HG02571 (cell line): Measurements from ENCODE around the gene RAP1A.

Source experiments
- ATAC-seq: cut with Tn5 transposase; IDR thresholded peaks from one replicate; pipeline ENCODE4 v1.9.1; 2021; ENCODE audit warnings: mild to moderate bottlenecking, moderate library complexity; ENCODE audit not compliant: unreplicated experiment

The RAP1A gene

DNA sequence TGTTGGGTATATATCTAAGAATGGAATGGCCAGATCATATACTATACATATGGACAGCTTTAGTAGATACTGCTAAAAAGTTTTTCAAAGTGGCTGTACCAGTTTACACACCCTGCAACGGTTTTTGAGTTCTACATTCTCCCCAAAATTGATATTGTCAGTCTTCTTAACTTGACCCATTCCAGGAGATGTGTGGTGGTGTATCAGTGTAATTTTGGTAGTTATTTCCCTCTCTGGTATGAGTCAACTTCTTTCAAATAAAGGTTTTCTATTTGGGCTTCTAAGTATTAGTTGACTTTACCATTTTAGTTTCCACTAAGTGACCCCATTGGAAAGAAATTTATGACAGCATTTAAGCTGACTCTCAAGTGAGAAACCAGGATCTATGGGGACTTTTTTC, 90.4 kb downstream of the RAP1A start:
- ATAC-seq: no peak

DNA sequence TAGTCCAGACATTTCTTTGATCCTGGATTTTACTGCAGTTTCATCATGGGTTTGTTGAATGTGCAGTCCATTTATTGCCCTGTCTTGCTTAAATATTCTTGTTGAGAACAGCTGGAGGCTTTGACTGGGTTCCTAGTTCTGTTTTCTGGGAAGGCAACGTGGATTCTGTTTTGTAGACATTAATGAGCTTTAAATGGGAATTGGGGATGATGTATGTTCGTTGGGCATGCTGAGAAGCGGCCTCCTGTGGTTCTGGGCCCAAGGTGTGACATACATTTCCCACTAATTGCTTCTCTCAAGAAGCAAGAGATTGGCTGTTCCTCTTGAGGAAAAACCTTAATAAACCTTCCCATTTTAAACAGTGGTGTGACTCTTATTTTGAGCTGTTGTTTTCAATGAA, 96.7 kb downstream of the RAP1A start:
- no peak for ATAC-seq

DNA sequence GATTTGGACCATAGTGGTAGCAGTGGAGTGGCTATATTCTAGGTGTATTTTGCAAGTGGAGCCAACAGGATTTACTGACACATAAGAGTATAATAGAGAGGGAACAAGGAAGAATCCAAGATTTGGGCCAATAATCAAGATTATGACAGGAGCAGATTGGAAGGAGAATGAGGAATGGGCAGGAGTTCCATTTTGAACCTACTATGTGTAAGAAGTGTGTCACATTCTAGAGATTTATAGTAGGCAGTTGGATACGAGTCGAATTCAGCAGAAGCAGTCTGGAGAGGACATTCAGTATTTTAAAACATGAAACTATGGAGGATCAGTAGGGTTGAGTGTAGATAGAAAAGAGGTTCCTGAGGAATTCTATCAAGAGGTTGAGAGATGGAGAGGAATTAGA, 97.9 kb downstream of the RAP1A start:
- ATAC-seq: no peak

DNA sequence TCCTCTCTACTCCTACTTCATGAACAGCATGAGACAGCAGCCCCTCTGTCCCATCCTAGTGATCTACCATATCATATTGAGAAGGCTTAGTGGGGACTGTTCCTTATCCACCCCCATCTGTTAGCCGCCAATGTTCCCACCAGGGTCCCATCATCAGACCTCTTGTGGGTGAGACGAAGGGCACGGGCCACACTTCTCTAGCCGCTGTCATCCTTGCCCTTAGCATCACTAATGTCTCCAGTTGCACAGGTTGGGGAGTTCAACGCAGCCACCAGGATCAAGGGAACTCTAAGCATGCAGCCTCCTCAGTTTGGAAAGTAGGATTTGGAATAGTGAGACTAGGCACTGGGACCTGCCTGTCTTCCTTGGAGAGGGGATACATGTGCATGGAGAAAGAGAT, 99.5 kb downstream of the RAP1A start:
- ATAC-seq: no peak

DNA sequence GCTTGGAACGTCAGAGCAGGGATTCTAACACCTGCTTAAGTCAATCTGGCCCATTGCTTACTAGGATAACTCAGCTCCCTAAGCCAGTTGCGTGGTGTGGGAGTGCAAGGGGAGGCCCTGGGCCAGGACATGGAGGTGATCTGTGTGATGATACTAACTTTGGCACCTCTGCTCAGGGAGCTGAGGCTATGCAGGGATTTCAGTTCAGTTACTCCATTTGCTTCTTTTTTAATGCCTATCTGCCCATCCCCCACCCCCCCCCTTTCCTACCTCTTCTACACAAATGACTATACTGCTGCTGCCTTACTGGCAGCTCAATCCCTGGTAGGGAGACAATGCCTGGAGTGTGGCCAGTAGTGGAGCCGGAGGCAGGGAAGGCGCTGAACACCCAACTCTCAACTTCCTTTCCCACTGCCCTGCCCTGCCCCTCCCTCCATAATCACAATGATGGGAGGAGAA, 100.1 kb downstream of the RAP1A start:
- ATAC-seq: no peak

DNA sequence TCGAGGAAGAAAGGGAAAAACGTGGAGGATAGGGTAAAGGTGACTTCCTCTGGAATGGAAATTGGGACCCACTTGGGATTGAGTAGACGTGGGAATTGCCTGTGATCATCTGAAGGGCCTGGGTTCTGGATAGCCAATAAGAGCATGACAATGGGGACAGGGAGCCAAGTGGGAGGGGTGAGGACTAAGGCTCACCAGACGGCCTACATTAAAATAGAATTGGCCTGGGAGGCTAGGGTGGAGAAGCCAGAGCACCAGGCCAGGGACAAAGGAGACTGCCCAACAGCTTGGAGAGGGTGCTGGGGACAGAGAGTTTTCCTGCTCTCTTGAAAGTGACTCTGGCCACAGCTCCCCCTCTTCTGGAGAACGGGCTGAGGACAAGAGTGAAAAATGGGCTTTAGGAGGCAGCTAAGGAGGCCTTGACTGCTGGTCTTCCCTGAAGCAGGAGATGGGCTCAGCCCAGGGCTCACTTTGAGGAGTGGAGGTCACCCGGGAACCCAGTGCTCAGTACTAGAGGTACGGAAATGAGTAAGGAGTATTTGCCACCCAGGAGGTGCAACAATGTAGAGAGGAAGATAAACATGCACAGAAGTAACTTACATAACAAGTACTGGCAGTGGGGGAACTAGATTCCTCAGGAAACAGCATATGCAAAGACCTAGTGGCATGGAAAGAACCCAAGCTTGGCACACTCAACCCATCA, 100.8 kb downstream of the RAP1A start:
- no peak for ATAC-seq

DNA sequence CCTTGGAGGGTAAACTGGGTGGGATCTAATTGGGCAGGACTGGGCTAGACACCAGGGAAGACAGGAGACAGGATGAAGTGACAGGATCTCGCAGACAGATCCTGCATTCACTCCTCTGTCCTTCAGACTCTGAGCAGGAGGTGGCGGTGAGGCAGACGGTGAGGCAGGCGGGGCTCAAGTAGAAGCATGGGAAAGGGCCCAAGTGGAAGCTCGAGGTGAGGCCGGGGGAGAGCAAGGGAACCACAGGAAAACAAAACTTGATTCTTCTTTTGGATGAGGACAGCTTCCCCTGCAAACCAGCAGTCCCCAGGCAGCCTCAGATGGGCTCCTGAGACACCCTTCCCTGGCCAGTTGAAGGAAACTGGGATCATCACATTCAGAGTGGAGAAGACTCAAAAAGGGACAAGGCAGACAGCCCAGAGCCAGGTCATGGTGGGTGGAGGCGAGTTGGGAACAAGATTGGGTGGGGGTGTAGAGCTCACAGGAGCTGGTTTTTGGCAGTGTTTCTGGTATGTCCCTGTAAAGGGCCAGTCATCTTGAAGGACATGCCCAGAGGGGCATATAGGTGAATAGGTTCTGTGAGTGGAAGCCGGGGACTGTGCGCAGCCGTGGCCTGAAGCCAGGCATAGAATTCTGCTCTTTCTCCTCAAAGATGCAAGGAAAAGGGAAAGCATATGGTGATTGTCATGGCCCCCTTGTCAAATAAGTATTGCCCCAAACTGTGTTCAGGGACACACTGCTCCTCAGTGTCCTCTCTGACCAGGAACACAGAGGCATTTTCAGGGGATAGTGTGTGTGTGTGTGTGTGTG, 101.6 kb downstream of the RAP1A start:
- no peak for ATAC-seq

DNA sequence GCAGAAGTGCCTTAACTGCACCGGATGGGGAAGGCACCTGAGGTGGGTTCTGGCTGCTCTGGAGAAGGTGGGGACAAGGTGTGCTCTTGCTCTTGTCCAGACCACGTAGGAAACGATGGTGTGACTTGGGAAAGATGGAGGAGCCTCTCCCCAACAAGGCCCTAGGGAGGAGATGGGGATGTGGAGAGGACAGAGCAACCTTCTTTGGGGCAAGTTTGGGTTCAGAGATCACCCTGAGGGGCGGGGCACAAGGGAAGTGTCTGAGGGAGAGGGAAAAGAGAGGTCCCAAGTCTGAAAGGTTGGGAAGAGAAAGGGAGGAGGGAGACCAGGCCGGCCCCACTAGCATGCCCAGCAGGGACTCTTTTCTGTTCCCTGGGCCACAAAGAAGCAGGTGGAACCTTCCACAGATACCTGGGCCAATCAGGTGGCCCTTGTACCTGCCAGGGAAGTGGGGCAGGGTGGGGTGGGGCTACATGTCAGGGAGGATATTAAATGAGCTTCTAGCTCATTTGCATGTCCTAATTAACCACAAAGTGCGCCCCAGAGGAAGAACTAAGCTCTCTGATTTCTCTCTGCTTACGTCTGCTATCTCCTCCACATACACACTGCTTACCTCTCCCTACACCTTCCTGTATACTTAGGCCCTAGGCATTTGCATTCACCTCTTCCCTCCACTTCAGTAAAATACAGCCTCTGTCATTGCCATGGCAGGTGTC, 103.7 kb downstream of the RAP1A start:
- ATAC-seq: no peak

DNA sequence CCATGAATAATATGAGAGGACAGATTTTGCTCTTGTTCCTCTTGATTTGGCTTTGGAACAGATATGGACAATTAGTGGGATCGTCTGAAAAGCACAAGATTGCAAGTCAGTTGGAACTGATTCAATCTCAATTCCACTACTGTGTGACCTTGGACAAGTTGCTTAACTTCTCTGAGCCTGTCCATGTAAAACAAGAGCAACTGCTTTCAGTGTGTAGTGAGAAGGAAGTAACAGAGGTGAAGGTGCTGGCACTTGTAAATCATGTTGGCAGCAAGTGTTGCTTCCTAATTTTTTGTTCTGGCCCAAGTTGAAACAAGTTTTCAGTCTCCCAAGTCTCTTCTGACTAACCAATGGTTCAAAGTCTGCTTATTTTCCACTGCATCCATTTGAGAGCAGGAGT, 104.3 kb downstream of the RAP1A start:
- ATAC-seq: no peak

DNA sequence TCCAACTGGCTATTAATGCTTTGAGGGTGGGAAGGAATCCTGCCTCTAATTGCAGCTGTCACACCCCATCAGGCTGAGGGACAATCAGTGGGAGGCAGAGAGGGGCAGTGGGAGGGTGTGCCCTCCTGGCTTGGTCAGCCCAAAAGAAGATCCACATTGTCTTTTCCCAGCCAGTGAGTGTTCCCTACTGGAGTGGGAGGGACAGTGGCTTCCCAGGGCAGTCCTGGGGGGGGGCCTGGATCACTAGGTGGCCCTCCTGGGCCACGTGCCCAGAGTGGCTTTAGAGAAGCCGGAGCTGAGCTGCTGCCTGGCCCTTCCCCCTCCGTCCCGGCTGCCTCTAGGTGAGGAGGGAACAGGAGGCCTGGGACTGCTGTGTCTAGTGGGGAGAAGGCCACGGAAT, 105.6 kb downstream of the RAP1A start:
- ATAC-seq: no peak

DNA sequence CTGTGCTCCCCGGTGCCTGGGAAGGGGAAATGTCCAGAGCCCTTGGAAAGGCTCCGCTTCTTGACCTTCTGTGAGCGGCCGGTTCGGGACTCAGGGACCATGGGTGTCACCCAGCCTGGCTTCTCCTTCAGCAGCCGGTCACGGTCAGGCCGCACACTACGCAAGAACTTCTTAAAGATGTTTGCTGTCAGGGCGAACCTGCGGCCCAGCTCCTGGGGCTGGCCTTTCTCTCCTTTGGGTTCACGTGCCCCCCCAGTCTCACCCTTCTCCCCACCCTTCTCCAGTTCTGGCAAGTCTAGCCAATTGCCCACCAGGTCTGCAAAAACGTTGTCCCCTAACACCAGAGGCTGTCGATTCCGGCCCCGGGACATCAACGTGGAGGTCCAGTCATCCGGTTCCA, 107.5 kb downstream of the RAP1A start:
- no peak for ATAC-seq

DNA sequence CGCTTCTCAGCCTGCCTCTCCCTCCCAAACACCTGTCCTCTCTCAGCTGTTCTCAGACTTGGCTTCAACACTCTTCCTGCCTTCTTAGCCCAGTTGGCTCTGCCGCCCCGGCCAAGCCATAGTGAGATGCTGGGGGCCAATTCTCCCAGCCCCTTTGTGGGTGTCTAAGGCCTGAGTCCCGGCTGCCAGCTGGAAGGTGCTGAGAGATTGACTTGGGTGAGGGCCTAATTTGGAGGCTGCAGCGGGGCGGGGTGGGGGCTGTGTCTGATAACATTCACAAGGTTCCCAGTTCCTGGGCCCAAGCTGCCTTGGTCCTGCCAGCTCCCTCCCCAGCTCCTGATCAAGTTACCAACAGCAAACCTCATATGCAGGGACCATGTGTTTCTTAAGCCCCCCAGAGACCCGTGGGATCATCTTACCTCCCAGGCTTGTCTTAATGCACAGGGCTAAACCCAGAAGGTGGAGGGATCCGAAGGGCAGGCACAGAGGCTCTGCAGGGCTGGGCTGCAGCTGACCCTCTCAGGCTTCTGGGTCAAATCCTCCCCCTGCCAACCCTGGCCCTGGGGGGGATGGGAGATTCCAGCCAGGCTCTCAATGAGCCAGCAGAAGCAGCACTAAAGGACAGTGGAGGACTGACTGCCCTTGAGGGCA, 109.8 kb downstream of the RAP1A start:
- no peak for ATAC-seq

DNA sequence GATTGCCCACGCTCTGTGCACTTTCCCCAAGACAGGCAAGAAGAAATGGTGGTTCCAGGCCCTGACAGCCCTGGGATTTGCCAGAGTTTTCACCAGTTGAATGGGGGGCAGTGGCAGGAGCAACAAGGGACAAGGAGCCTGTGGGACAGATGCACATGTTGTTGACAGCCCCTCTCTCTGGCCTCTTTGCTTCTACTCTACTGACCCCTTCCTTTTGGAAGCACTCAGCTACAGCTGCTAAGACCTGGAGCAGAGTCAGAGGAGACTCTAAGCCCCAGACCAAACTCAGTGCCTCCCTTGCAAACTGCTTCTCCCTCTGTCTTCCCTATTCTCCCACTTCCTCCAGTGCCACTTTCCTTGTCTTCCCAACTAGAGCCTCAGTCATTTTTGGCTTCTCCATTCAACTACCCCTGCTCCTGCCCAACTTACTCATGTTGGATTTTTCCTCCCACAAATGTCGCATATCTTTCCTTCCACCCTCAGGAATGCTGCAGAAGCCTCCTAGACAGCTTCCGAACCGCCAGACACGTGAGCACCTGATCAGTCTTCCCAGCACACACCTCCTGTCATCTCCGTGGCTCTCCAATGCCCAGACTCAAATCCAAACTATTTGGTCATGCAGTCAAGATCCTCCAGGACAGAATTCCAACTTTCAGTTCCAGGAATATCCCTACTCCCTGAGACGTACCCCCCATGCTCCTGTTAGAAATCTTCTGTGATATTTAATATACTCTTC, 110.5 kb downstream of the RAP1A start:
- ATAC-seq: no peak

DNA sequence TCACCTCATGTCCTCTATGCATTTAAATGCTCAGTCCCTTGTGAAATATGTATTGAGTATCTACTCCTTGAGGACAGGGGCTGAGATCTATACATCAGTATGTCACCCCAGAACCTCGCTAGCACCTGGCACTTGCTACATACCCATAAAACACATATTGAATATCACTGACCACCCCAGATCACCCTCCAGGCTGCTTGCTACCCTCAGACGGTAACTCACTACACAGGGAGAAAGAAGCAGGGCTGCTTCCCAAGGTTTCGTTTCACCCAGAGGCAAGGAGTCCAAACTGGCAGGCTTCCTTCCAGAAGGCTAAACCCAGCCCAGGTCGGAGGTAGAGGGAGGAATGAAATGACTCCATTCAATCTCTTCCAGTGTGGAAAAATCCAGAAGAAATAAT, 111.1 kb downstream of the RAP1A start:
- ATAC-seq: no peak

DNA sequence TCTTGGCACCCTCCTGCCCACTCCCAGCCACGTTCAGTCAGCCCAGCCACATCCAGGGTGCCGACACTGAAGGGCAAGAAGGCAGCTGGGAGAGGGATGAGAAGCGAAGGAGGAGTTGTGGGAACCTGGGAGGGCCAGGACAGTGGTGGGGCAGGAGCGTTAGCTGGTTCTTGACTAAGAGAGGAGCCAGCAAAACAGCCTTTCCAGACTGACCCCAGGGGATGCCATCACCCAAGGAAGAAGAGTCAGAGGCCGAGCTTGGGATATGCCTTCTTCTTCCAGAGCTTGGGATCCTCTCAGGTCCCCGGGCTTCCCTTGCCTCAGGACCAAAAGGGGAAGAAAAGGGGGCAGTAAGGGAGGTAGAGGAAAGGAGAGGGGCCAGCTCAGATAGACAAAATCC, 112.4 kb downstream of the RAP1A start:
- ATAC-seq: no peak

DNA sequence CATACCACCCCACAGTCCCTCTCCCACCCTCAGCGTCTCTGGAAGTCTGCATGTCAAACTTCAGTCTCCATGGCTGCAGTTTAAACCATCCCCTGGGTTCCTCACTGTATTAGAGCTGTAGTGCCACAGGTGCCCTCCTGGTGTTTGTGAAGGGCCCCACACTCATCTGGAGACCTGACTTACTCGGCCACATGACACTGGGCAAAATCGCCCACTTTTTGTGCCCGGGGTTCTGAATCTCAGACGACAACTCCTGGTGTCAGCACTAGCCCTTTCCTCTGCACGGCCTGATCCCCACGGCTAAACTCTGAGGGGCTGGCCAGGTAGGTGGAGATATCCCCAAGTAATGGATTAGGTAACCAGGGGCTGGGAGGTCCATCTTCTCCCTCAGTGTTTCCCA, 113.1 kb downstream of the RAP1A start:
- no peak for ATAC-seq

DNA sequence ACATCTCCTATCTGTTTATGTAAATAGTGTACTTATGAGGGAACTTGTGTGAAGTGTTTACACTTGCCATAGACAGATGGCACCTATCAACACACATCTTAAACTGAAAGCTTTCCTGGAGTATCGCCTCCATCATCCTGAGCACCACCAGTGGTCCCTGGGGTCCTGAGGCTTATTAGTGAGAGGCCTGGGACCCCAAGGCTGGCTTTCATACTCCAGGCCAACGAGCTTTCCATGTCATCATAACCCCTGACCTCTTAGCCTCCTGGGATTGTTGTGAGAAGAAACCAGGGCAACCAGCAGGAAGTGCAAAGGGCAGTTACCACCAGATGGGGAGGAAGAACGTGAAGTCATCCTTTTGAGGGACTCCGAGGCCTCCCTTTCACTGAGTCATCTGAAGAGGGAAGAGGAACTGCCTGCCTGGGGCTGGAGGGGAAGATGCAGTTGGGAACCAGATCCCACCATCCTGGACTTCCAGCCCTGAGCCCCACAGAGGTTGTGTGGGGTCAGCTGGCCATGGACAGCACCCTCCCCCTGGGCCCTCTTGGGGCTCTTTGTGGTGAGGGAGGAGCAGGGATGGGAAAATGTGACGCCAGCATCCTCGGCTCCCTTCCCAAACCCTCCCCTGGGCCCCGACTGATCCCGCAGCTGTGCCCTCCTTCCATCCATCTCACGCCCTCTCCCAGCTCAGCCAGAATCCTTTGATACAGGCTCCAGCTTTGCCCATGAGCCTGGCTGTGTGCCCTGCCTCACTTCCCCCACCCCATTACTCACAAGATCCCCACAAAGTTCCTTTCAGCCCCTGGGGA, 113.8 kb downstream of the RAP1A start:
- no peak for ATAC-seq

DNA sequence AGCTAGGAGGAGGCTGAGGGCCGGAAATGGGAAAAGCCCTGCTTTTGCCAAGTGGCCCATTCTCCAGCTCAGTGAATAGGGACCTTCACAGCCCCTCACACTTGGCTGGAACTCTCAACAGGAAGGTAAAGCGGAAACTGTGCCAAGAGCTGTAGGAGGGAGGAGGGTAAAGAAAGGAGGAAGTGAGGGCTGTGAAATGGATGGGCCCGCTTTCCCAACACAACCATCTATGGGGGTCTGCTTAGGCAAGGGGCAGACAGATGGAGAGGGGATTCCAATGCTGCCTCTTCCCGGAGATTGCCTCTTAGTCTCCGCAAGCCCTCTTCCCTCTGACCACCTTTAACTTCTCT, 114.4 kb downstream of the RAP1A start:
- no peak for ATAC-seq

DNA sequence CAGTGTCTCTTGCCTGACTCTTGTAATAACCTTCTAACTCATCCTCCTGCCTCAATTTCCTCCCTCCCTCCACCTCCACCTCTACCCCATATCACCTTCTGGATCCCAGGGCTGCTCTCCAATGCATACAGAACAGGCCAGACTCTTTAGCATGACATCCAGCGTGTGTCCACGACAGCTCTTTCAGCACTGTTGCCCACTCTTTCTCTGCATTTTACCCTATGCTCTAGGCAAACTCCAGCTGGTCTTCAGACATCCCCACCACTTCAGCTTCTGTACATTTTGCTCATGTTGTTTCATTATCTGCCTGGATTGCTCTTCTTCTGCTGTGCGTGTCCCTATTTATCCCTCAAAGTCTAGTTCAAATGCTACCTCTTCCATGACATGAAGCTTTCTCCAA, 114.8 kb downstream of the RAP1A start:
- no peak for ATAC-seq

DNA sequence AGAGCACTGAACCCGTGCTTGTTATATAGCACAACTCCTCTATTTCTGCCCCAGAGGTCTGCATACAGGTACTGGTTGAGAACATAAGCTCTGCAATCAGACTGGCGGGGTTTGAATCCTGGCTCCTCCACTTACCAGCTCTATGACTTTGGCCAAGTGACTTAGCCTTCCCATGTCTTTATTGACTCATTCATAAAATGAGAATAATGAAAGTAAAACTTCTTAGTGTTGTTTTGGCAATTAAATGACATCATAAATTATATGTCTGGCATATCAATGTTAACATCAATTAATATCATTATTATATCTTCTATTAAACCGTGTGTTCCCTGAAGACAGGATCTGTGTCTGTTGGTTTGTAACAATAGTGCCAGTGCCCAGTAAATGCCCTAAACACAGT, 115.3 kb downstream of the RAP1A start:
- no peak for ATAC-seq
